Right ventricle myocardium inferior (tissue), 1 donor: ENCODE results near the gene JAM3. TPM values are rescaled to one million over a fixed set of nuclear protein-coding genes. Genes with fewer than 3 reads are reported as not detected.

ENCODE experiments used
- ATAC-seq: fragments of 200-7000 bp; cut with Tn5 transposase; one replicate; pipeline ENCODE4 v1.9.1; 2020; ENCODE audit warnings: mild to moderate bottlenecking, moderate library complexity
- DNase-seq: peaks from one replicate; pipeline ENCODE4 v3.0.0; 2021; ENCODE audit errors: missing footprints
- intact Hi-C: fragments of 100-400 bp; cut with DNase I; formaldehyde crosslinking; loops from one replicate; pipeline ENCODE4 v1.11.0; 2022
- total RNA-seq: library from RNA; stranded (reverse); fragmentation: NEBNext Ultra II Directional; extraction: Animal tissue kit (Norgen Biotek cat#: 25700); gene quantifications from one replicate; pipeline ENCODE4 v1.2.1, GENCODE V29; 2021
- donor health status: DM: no; HTN: yes; CAD: no; lungs with severe emphysema.

JAM3 gene
- total RNA-seq, 1 donor from 2014 or later = 22.5 TPM

GRCh38 chr11:134050541-134051383 is 18.1 kb upstream of the JAM3 start:
- intact Hi-C loops = loop anchor here (1.0 kb wide), 1 partner anchor 89 kb away; no protein-coding TSS in a partner anchor
- peak; percentile 88 for DNase-seq
- peak; percentile 80 for ATAC-seq

DNA sequence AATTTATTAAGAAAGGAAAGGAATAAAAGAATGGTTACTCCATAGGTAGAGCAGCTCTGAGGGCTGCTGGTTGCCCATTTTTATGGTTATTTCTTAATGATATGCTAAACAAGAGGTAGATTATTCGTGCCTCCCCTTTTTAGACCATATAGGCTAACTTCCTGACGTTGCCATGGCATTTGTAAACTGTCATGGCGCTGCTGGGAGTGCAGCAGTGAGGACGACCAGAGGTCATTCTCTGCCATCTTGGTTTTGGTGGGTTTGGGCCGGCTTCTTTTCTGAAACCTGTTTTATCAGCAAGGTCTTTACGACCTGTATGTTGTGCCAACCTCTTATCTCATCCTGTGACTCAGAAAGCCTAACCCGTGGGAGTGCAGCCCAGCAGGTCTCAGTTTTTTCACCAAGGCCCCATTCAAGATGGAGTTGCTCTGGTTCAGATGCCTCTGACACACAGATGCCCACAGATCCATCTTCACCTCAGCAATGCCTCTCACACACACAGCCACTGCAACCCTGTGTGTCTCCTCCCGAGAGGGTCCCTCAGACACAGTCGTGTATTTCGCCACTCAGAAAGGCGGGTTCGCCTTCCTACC is 16.4 kb upstream of the JAM3 start:
- intact Hi-C loops = no loop called here
- ATAC-seq = no peak
- DNase-seq = no peak

- ATAC-seq = no peak
- intact Hi-C loops = no loop called here
- DNase-seq = no peak
Observed at GRCh38 chr11:134052988-134053945, 15.6 kb upstream of the JAM3 start.

DNA sequence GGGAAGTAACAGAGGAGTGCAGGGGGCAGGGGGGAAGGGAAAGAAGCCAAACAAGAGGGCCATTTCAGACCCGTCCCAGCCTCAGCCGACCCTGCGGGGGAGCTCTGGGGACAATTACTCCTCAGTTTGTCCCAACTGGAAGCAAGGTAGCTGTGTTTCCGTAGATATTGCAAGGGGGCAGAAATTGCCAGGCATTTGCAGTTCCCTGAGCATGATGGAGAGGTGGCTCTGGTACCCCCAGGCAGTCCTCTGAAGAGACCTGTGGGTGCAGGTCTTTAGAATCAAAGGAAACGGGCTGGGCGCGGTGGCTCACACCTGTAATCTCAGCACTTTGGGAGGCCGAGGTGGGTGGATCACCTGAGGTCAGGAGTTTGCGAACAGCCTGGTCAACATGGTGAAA is 13.8 kb upstream of the JAM3 start:
- ATAC-seq (no peak), DNase-seq (no peak)
- intact Hi-C loops = no loop called here

DNA sequence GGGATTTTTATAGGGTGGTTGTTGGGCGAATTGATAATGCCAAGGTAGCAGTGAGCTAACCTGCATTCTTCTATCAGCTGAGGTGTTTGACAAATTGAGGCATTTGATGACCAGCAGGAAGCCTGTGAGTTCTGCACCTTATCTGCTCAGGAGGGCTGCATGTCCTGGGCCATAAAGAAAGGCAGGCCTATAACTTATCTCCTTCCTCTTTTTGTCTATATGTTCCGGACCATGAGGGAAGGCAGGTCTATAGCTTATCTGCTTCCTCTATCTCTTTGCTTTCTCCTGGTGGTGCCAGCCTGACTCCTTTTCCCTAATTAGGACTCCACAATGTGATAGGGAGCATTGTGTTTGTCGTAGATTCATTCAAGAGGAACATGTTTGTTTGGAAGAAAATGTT is 8.6 kb upstream of the JAM3 start:
- ATAC-seq (no peak), DNase-seq (no peak)
- intact Hi-C loops = no loop called here

GRCh38 chr11:134062265-134063123 is 6.4 kb upstream of the JAM3 start:
- intact Hi-C loops = no loop called here
- ATAC-seq (no peak), DNase-seq (no peak)

GRCh38 chr11:134063124-134063495 is 5.8 kb upstream of the JAM3 start:
- ATAC-seq (no peak), DNase-seq (no peak)
- intact Hi-C loops = no loop called here

- intact Hi-C loops = no loop called here
- ATAC-seq (no peak), DNase-seq (no peak)
Observed at GRCh38 chr11:134063991-134064747, 4.7 kb upstream of the JAM3 start.

DNA sequence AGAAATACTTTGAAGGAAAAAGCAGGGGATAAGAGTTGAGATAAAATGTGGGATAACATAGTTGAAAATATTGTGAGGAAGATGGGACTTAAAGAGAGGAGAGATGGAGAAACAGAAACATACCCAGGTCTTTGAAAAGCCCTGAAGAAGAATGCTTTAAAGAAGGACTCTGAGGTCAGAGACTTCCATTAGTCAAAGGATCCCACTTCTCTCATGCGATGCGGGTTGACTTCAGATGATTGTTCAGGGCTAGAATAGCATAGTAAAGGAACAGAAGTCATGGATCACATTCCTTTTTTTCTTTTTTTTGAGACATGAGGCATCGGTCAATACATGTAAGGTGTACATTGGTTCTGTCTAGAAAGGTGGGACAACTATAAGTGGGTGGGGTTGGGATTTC is 3.5 kb upstream of the JAM3 start:
- DNase-seq (no peak), ATAC-seq (no peak)
- intact Hi-C loops = no loop called here

DNA sequence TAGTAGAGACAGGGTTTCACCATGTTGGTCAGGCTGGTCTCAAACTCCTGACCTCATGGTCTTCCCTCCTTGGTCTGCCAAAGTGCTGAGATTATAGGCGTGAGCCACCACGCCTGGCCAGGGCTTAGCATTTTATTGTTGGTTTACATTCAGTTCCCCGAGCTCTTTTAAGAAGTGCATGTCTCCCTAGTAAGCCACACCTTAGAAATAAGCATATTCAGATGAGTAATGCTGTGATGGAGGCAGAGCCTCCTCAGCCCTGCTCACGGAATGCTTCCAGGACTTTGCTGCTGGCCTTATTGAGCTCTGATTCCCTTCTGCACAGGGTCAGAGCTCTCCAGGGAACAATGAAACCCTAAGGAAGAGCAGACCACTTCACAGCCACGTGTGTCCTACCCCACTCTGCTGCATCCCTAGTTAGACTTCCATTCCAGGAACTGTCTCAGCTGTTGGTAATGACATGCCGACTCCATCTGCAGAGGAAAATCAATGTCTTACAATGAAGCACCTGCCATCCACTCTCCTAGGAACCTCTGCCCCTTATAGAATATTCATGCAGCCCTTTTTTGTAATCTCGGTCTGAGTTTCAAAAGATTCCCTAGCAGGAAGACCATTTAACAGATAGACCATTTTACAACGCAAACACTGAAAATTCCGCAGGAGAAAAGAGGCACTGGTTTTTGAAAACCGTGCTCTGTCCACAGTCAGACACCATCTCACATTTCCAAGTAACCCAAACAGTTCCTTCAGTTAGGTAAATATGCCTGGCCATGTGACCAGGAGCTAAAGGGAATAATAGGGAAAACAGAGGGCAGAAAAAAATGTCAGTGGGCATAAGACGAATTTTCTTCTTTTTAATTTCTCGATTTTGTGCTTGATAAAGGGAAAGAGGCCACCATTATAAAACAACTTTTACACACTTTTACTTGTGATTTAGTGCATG is 1.7 kb upstream of the JAM3 start:
- DNase-seq = no peak
- no peak for ATAC-seq
- intact Hi-C loops = no loop called here

DNA sequence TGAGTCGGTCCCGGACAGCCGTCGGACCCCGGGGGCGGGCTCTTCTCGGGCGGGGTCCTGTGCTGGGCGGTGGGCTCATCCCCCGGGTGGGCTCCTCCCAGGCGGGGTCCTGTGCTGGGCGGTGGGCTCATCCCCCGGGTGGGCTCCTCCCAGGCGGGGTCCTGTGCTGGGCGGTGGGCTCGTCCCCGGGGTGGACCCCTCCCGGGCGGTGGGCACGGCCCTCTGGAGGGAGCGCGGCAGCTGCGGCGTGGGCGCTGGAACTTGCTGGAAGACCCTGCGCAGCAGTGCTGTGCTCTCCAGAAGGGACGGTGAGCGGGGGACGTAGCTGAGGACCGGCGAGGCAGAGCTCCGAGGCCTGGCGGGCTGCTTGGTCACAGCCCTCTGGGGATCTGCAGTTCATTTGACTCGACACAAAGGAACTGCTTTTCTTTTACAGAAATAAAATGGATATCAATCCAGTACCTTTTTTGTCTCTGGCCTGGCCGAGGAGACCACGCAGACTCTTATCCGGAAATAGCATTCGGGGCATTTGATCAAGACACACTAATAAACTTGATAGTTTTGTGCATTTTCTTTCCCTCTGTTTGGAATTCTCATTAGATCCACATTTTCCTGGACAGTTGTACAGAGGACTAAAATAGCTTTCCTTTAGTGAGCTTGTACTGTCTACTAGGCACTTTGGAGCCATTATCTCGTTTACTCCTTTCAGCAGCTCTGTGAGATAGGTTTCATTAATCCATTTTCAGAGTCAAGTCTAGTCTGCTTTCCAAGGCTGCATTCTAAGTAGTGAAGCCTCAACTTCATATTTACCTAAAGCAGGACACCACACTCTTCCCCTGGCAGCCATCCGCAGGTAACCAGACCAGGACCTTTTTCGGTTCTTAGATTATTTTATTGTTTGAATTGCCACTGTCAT is 812 bp downstream of the JAM3 start:
- intact Hi-C loops = loop anchor here (1.0 to 2.0 kb wide), 2 partner anchors 51 to 69 kb away; no protein-coding TSS in a partner anchor
- ATAC-seq = peak; percentile 68
- no peak for DNase-seq

- ATAC-seq (no peak), DNase-seq (no peak)
- intact Hi-C loops = loop anchor here (2.0 kb wide), 1 partner anchor 50 kb away; no protein-coding TSS in a partner anchor
Observed at GRCh38 chr11:134070342-134070845, 1.5 kb downstream of the JAM3 start.

DNA sequence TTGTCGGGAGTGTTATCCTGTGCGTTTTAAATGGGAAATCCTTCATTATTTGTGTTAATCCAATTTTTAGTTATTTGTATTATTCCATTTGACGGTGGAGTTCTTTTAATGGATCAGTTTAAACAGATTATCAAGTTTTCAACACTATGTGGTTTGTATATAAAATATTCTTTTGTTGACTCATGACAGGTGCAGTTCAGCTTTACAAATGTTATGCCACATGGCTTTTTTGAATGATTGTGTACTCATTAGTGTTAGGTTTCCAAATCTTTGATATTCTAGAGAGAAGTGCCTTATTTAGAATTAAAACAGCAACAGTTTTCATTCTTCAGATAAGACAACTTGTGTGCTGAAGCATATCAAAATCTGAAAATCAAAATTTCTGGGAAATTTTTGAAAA is 2.4 kb downstream of the JAM3 start:
- no peak for ATAC-seq
- intact Hi-C loops = loop anchor here (2.0 kb wide), 1 partner anchor 49 kb away; no protein-coding TSS in a partner anchor
- no peak for DNase-seq

DNA sequence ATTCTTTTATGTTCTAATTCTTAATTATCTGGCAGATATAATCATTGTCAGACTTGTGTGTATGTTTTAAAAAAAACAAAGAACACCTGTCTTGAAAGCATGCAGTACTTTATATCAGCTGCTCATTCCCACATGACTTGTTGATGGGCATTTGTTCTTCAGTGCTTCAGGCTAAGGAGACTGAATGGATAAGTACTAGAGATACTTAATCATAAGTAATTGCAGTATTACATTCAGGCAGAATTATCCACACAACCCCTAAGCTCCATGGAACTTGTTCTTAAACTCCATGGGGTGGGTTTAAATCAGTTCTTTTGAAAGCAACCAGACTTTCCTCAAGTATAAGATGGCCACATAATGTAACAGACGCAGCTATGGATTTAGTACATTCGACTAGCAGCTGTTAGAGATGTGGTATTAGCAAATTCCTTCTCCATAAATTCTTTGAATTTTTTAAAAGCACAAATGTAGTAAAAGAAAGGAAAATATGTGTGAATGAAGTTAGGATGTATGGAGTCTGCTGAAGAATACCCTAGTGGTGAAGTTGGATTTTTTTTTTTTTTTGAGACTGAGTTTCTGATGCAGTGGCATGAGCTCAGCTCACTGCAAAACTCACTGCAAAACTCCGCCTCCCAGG is 3.0 kb downstream of the JAM3 start:
- intact Hi-C loops = loop anchor here (2.0 kb wide), 1 partner anchor 49 kb away; no protein-coding TSS in a partner anchor
- no peak for DNase-seq
- ATAC-seq = no peak

DNA sequence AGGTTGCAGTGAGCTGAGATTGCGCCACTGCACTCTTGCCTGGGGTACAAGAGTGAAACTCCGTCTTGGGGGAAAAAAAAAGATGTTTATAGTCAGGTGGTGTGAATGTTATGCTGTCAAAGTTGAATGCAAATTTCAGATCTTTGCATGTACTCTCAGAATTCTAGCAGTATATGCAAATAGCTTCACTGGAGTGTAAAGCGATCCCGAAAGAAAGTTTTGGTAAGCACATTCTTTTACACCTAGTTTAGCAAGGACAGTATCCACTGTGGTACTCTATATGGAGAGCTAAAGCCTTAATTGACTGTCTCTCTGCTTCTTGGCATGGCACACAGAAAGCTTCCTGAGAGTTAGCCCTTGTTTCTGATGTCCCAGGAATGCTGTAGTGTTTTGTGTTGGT is 4.0 kb downstream of the JAM3 start:
- no peak for ATAC-seq
- DNase-seq = no peak
- intact Hi-C loops = no loop called here
